Heart left ventricle (tissue), 16 donors: ENCODE data around the gene TOMM40L. TPM values are rescaled to one million over a fixed set of nuclear protein-coding genes. Genes with fewer than 3 reads are reported as not detected.

Source experiments
- ATAC-seq, 4 donors: fragments of 200-7000 bp; cut with Tn5 transposase; one replicate each; pipeline ENCODE4 v1.9.1; 2020 to 2022; ENCODE audit warnings: moderate library complexity in 4 of 4, mild to moderate bottlenecking in 3 of 4, moderate number of reproducible peaks in 1 of 4
- DNase-seq, 5 donors: peaks; one replicate each; pipeline ENCODE4 v3.0.0-alpha.2; 2020
- H3K27ac ChIP-seq, 12 donors: fragments of 200-600 bp; sonication (generic) in 4 of 12; one replicate each; pipeline versions ENCODE4 v1.5.0 to v1.8.0; 2016 to 2022; ENCODE audit warnings: mild to moderate bottlenecking in 2 of 12
- H3K27me3 ChIP-seq, 9 donors: fragments of 200-600 bp; sonication (generic) in 2 of 9; one replicate each; pipeline versions ENCODE4 v1.5.1 to v1.8.0; 2016 to 2022; ENCODE audit warnings: mild to moderate bottlenecking in 3 of 9
- H3K36me3 ChIP-seq, 9 donors: fragments of 200-600 bp; sonication (generic) in 2 of 9; one replicate each; pipeline versions ENCODE4 v1.5.0 to v1.8.0; 2018 to 2022; ENCODE audit warnings: mild to moderate bottlenecking in 2 of 9
- H3K4me1 ChIP-seq, 12 donors: fragments of 200-600 bp; sonication (generic) in 4 of 12; one replicate each; pipeline versions ENCODE4 v1.5.0 to v1.8.0; 2016 to 2022; ENCODE audit warnings: mild to moderate bottlenecking in 3 of 12
- H3K4me3 ChIP-seq, 12 donors: fragments of 200-600 bp; sonication (generic) in 4 of 12; one replicate each; pipeline versions ENCODE4 v1.5.0 to v1.8.0; 2017 to 2022; ENCODE audit warnings: mild to moderate bottlenecking in 9 of 12, moderate library complexity in 4 of 12
- H3K9me3 ChIP-seq, 12 donors: fragments of 200-600 bp; sonication (generic) in 4 of 12; one replicate each; pipeline versions ENCODE4 v1.5.0 to v1.8.0; 2016 to 2022; ENCODE audit warnings: mild to moderate bottlenecking in 1 of 12
- CTCF ChIP-seq, 12 donors: fragments of 200-600 bp; sonication (generic) in 4 of 12; IDR thresholded peaks; one replicate each; pipeline versions ENCODE4 v1.5.0 to v1.8.0; 2018 to 2022; ENCODE audit warnings: antibody characterized with exemption in 12 of 12, mild to moderate bottlenecking in 5 of 12
- POLR2A ChIP-seq, 2 donors: fragments of 450-650 bp; IDR thresholded peaks; one replicate each; pipeline ENCODE4 v1.6.1; 2017; ENCODE audit warnings: antibody characterized with exemption in 2 of 2, mild to moderate bottlenecking in 2 of 2, moderate library complexity in 2 of 2
- WGBS, 4 donors: extraction: QIAGEN DNeasy Blood & Tissue Kit in 2 of 4; methylation state at CpG; one replicate each; pipeline versions ENCODE4 v1.1.5 to v1.1.7; 2013 to 2018; 5-methylcytosine and 5-hydroxymethylcytosine counted together
- intact Hi-C, 10 donors: fragments of 100-400 bp; cut with DNase I; formaldehyde crosslinking; loops; one replicate each; pipeline versions ENCODE4 v1.11.1 to v1.14.2; 2022
- polyA plus RNA-seq, 2 donors: library from polyadenylated mRNA; stranded (reverse); fragments of 200-250 nt; gene quantifications; one replicate each; pipeline ENCODE4 v1.2.3, GENCODE V29; 2013
- total RNA-seq, 9 donors: library from RNA; depleted of rRNA in 2 of 9; stranded (reverse); fragments of >200 nt in 2 of 9; fragmentation: NEBNext Ultra II Directional in 3 of 9; extraction: Animal tissue kit (Norgen Biotek cat#: 25700) in 3 of 9; gene quantifications; one replicate each; pipeline versions ENCODE4 v1.1.0 to v1.2.4, GENCODE V29; 2016 to 2023
- donor health status: ischemic (EF 13 %, LVEDD 7.1; RV severe dilation, severe dysfunction).
- donor health status: healthy with polysubstance abuse.
- donor health status: DM: no; HTN: yes; CAD: no.
- donor health status: DM: no; HTN: no; CAD: no.
- donor health status: ischemic (EF 25% LVEDD 6.9; RV normal size, moderate dysfunction).
- donor health status: ischemic (EF 25% LVEDD 5.7; RV mildly dilated, moderate dysfunction).
- donor health status: healthy.
- donor health status: DM: yes; HTN: yes; CAD: no.
- donor health status: ischemic (EF 35%, LVEDD 5.7; RV mildly dilated, moderate dysfunction).
- donor health status: nonischemic (EF 11% LVEDD 7.7; RV severe dilation, severe dysfunction).
- donor health status: DM: yes; HTN: yes; CAD: no.
- donor health status: PGD.
- donor health status: ischemic (EF 29% LVEDD 5.4; RV normal size, mild dysfunction).
- donor health status: nonischemic (EF 23%, LVEDD 6.1; RV moderate dilation, normal function).

TOMM40L gene
- total and polyA plus RNA-seq, 11 donors, result 24.1 to 37.1 (median 29.1) TPM

DNA sequence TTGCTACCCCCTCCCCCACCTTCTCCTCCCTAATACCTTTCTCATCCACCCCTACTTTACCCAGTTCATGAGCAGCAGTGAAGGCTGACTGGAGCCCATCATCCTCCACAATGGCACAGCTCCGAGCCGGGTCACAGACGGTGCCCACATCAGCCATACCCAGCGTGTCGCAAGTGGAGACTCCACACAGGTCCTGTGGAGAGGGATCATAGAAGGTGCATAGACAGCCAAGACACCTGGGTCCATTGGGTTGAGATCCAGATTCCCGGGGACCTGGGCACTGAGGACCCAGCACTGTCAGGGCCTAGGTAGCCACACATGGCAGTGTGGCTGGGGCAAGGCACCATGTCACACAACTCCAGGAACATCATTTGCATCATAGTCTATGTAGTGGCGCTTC is 29.7 kb upstream of the TOMM40L start:
- Histone ChIP-seq H3K9me3 (no peaks in the 10 kb centered on the region), H3K4me3 (peak overlapping the region in 11 of 12 donors; percentile 34 to 62 (median 56)), H3K27ac (peak overlapping the region in 9 of 12 donors; percentile 93 to 99 (median 96)), H3K4me1 (peaks cover 0 to 86% (median 64%) of the 10 kb centered on the region in 12 donors), H3K27me3 (no peaks in the 10 kb centered on the region), H3K36me3 (peaks cover 0 to 46% (median 4%) of the 10 kb centered on the region in 9 donors)
- intact Hi-C loops, result loop anchor here in 1 of 10 donors (10.0 kb wide), 1 partner anchor 189 kb away; no protein-coding TSS in a partner anchor
- TF ChIP-seq CTCF (IDR thresholded peaks at IDR 0.05), result no peak
- no peak for TF ChIP-seq POLR2A (IDR thresholded peaks at IDR 0.05)
- ATAC-seq, result no peak
- no peak for DNase-seq
- WGBS, 4 donors, result 88 to 89% (median 89%) methylated on average over 6 to 7 of the region's 7 CpGs

DNA sequence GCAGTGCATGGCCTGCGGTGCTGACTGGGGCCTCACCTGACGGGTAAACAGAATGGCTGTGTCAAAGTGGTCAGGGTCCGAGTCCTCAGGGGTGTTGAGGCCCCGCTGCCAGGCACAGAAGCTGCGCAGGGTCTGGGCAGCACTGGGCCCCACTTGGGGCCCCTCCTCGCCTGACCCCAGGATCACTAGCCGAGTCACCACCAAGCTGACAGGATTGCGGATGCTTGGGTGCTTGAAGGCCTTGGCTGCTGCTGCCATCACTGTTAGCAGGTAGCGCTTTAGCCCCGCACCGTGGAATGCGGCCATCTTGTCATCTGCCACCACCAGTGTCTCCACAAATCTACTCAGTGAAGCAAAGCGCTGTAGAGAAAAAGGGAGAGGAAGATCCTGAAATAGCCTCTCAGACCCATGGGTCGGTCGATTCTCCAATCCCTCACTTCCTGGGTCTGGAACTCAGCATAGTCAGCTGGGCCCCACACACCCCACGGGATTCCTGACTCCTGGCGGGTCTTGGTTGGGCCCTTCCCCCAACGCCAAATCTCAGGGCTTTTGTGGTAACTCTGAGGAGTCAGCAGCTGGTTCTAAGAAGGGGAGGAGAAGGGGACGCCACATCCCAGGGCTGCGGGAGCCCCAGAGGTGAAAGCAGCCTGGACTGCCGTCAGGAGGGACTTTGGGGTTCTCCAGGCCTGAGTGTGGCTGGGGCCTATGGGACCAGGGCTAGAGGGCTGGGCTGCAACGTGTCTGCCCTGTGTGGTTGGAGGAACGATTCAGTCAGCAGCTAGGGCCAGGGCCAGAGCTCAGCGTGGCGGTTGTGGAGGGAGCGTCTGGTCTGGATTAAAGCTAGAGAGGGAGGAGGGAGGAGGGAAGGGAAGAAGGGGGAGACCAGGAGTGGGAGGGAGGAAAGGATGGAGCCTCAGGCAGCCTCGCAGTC is 29.1 kb upstream of the TOMM40L start:
- TF ChIP-seq POLR2A (IDR thresholded peaks at IDR 0.05) (no peak), CTCF (IDR thresholded peaks at IDR 0.05) (no peak)
- peak; percentile 54 to 72 (median 58) for DNase-seq
- peaks cover 0 to 40% (median 3%) of the 10 kb centered on the region in 9 donors for H3K36me3 ChIP-seq
- H3K4me1 ChIP-seq, result peaks cover 0 to 92% (median 71%) of the 10 kb centered on the region in 12 donors
- WGBS, 4 donors, result 66 to 72% (median 69%) methylated on average over 23 to 27 of the region's 27 CpGs
- H3K4me3 ChIP-seq, result peak overlapping the region; percentile 13 to 62 (median 56)
- H3K9me3 ChIP-seq, result no peaks in the 10 kb centered on the region
- no peaks in the 10 kb centered on the region for H3K27me3 ChIP-seq
- H3K27ac ChIP-seq, result peak overlapping the region in 10 of 12 donors; percentile 93 to 99 (median 96)
- intact Hi-C loops, result loop anchor here in 1 of 10 donors (10.0 kb wide), 1 partner anchor 188 kb away; no protein-coding TSS in a partner anchor
- peak in 2 of 4 donors; percentile 0 to 1 for ATAC-seq

GRCh38 chr1:161197560-161198193 is 28.2 kb upstream of the TOMM40L start:
- H3K36me3 ChIP-seq, result peaks cover 0 to 34% (median 0%) of the 10 kb centered on the region in 9 donors
- ATAC-seq (no peak), DNase-seq (peak in 1 of 5 donors; percentile 63)
- TF ChIP-seq POLR2A (IDR thresholded peaks at IDR 0.05), result no peak
- no peak for TF ChIP-seq CTCF (IDR thresholded peaks at IDR 0.05)
- WGBS, 4 donors, result 58 to 66% (median 60%) methylated on average over 11 of the region's 11 CpGs
- H3K4me1 ChIP-seq, result peaks cover 0 to 89% (median 66%) of the 10 kb centered on the region in 12 donors
- H3K27ac ChIP-seq, result peak overlapping the region; percentile 93 to 99 (median 97)
- intact Hi-C loops, result loop anchor here in 1 of 10 donors (10.0 kb wide), 1 partner anchor 187 kb away; no protein-coding TSS in a partner anchor
- peak overlapping the region; percentile 13 to 62 (median 56) for H3K4me3 ChIP-seq
- no peaks in the 10 kb centered on the region for H3K9me3 ChIP-seq
- H3K27me3 ChIP-seq, result no peaks in the 10 kb centered on the region
